ENCODE results near the gene PTGR2. TPM values are rescaled to one million over a fixed set of nuclear protein-coding genes. Genes with fewer than 3 reads are reported as not detected.
"Not testable (repeated sequence)": the region's sequence is repeated elsewhere in the genome, so short reads cannot be mapped to it uniquely, and the experiment has no call there.

Gene PTGR2
- total RNA-seq, 4 donors from 2014 or later, result 1.8 to 10.7 (median 6.2) TPM

DNA sequence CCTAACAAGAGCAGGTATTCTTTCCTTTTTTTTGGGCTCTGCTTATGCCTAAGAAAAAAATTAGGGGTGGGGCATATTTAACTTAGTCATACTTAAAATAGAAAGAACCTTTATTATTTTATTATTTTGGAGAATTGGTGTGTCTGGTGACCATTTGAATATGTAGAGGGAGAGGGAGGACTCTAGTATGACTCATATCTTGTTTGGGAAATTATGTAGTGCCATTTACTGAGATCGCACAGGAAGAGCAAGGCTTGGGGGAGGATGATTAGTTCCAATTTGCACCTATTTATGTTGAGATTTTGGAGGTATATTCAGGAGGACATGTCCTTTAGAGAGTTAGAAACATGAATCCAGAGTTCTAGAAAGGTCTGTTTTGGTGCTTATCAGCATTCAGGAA, 44.9 kb downstream of the PTGR2 start:
- Histone ChIP-seq H3K36me3 (peaks cover 14 to 92% (median 52%) of the 10 kb centered on the region in 3 donors), H3K4me1 (peaks cover 0 to 2% (median 0%) of the 10 kb centered on the region in 3 donors), H3K4me3 (no peak overlapping the region), H3K27me3 (no peaks in the 10 kb centered on the region), H3K9me3 (no peaks in the 10 kb centered on the region), H3K27ac (no peak overlapping the region)
- whole genome bisulfite sequencing, 2 donors, result 37 to 61% methylated on average over 1 of the region's 1 CpG
- intact Hi-C loops (cut with DNase I), result no loop called here
- TF ChIP-seq, protein P1, sequence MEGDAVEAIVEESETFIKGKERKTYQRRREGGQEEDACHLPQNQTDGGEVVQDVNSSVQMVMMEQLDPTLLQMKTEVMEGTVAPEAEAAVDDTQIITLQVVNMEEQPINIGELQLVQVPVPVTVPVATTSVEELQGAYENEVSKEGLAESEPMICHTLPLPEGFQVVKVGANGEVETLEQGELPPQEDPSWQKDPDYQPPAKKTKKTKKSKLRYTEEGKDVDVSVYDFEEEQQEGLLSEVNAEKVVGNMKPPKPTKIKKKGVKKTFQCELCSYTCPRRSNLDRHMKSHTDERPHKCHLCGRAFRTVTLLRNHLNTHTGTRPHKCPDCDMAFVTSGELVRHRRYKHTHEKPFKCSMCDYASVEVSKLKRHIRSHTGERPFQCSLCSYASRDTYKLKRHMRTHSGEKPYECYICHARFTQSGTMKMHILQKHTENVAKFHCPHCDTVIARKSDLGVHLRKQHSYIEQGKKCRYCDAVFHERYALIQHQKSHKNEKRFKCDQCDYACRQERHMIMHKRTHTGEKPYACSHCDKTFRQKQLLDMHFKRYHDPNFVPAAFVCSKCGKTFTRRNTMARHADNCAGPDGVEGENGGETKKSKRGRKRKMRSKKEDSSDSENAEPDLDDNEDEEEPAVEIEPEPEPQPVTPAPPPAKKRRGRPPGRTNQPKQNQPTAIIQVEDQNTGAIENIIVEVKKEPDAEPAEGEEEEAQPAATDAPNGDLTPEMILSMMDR (IDR thresholded peaks at IDR 0.05), result no peak
- TF ChIP-seq POLR2A (IDR thresholded peaks at IDR 0.05), result no peak
- no peak for DNase-seq

DNA sequence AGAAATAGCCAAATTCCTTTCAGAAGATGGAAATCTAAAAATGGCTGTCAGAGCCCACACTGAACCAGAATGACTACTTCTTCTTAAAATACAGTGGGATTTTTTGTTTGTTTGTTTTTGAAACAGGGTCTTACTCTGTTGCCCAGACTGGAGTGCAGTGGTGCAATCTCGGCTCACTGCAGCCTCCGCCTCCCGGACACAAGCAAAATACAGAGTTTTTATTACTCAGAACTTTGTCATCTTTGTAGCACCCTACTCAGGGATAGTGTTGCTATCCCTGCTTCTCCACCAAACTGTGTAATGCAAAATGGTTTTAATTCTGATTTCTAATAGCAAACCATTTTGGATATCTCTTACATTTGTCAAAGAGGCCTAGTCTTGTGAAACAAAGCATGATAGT, 51.4 kb downstream of the PTGR2 start:
- no peaks in the 10 kb centered on the region for H3K27me3 ChIP-seq
- no peaks in the 10 kb centered on the region for H3K9me3 ChIP-seq
- DNase-seq, result no peak
- H3K27ac ChIP-seq, result no peak overlapping the region
- H3K4me3 ChIP-seq, result no peak overlapping the region
- intact Hi-C loops (cut with DNase I), result no loop called here
- no peaks in the 10 kb centered on the region for H3K4me1 ChIP-seq
- WGBS, 2 donors, result 61 to 85% methylated on average over 3 of the region's 3 CpGs
- no peak for TF ChIP-seq POLR2A (IDR thresholded peaks at IDR 0.05)
- TF ChIP-seq, protein P1 (IDR thresholded peaks at IDR 0.05), result no peak
- H3K36me3 ChIP-seq, result peaks cover 14 to 98% (median 54%) of the 10 kb centered on the region in 3 donors

DNA sequence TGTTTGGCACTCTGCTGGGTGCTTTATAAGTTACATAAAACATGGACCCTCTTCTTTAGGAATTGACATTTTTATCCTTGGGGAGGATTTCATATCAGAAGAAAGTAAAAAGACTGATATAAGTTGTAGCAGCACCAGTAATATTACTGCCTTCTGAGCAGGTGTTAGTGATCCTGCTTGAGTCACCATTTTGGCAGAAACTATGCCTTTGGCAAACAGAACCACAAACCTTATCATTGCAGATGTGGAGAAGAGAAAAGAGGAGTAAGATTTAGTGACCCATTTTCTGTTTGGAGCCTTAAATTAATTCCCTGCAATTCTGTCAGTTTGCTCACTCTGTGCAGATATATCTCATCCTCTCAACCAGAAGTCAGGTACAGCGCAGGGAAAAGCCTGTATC, 58.0 kb downstream of the PTGR2 start:
- intact Hi-C loops (cut with DNase I), result no loop called here
- no peaks in the 10 kb centered on the region for H3K4me1 ChIP-seq
- no peak overlapping the region for H3K27ac ChIP-seq
- 88 to 100% methylated on average over 1 of the region's 1 CpG for WGBS, 2 donors
- DNase-seq, result no peak
- no peak for TF ChIP-seq POLR2A (IDR thresholded peaks at IDR 0.05)
- TF ChIP-seq, protein P1 (IDR thresholded peaks at IDR 0.05), result no peak
- H3K36me3 ChIP-seq, result peaks cover 8 to 100% (median 48%) of the 10 kb centered on the region in 3 donors
- H3K9me3 ChIP-seq, result peaks cover 0 to 7% (median 0%) of the 10 kb centered on the region in 3 donors
- H3K4me3 ChIP-seq, result no peak overlapping the region
- no peaks in the 10 kb centered on the region for H3K27me3 ChIP-seq

DNA sequence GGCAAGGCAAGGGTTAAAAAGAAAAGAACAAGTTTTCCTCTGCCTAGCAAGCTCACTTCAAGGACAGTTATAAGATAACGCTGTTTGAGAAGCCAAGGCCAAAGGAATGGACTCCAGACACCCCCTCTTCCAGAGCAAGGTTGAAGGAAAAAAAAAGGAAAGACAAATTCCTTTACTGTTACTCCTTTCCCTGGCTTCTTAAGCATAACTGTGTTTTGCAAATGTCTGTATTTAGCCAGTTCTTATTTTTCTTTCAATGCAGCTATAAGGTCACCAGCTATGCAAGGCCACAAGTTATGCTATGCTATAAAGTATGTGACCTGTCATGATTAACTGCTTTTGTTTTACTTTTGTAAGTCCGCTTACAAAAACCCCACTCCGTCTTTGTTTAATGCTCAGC, 61.6 kb downstream of the PTGR2 start:
- H3K27me3 ChIP-seq, result no peaks in the 10 kb centered on the region
- 71 to 85% methylated on average over 3 of the region's 3 CpGs for WGBS, 2 donors
- H3K27ac ChIP-seq, result no peak overlapping the region
- no peak for DNase-seq
- intact Hi-C loops (cut with DNase I), result no loop called here
- peaks cover 0 to 97% (median 20%) of the 10 kb centered on the region in 3 donors for H3K36me3 ChIP-seq
- H3K4me1 ChIP-seq, result peaks cover 0 to 11% (median 0%) of the 10 kb centered on the region in 3 donors
- no peak overlapping the region for H3K4me3 ChIP-seq
- TF ChIP-seq, protein P1 (IDR thresholded peaks at IDR 0.05), result no peak
- no peak for TF ChIP-seq POLR2A (IDR thresholded peaks at IDR 0.05)
- peaks cover 0 to 7% (median 0%) of the 10 kb centered on the region in 3 donors for H3K9me3 ChIP-seq

DNA sequence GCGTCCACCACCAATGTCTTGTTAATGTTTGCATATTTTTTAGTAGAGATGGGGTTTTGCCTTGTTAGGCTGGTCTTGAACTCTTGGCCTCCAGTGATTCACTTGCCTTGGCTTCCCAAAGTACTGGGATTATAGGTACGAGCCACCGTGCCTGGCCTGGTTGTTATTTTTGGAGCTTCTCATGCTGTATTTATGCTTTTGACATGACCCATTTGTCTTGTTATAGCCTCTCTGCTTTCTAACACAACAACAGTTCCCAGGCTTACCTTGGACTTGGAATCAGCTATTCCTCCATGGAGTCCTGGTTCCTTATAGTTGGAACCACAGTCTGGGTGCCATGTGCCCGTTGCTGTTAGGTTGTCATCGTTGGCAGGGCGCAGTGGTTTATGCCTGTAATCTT, 64.7 kb downstream of the PTGR2 start:
- peaks cover 0 to 11% (median 0%) of the 10 kb centered on the region in 3 donors for H3K4me1 ChIP-seq
- peaks cover 0 to 97% (median 17%) of the 10 kb centered on the region in 3 donors for H3K36me3 ChIP-seq
- intact Hi-C loops (cut with DNase I), result no loop called here
- H3K4me3 ChIP-seq, result no peak overlapping the region
- no peak for DNase-seq
- no peaks in the 10 kb centered on the region for H3K27me3 ChIP-seq
- 68 to 85% methylated on average over 6 of the region's 6 CpGs for WGBS, 2 donors
- H3K27ac ChIP-seq, result no peak overlapping the region
- no peak for TF ChIP-seq POLR2A (IDR thresholded peaks at IDR 0.05)
- TF ChIP-seq, protein P1 (IDR thresholded peaks at IDR 0.05), result no peak
- H3K9me3 ChIP-seq, result peaks cover 0 to 7% (median 0%) of the 10 kb centered on the region in 3 donors

DNA sequence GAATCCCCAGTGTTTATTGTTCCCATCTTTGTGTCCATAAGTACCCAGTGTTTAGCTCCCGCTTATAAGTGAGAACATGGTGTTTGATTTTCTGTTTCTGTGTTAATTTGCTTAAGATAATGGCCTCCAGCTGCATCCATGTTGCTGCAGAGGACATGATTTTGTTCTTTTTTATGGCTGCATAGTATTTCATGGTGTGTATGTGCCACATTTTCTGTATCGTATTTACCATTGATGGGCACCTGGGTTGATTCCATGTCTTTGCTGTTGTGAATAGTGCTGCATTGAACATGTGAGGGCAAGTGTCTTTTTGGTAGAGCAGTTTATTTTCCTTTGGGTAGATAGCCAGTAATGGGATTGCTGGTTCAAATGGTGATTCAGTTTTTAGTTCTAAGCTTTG, 67.8 kb downstream of the PTGR2 start:
- H3K27me3 ChIP-seq; H3K9me3 ChIP-seq; H3K4me3 ChIP-seq; DNase-seq; intact Hi-C loops (cut with DNase I); H3K27ac ChIP-seq: not testable (repeated sequence)
- Histone ChIP-seq H3K36me3 (peaks cover 5 to 97% (median 43%) of the 10 kb centered on the region in 3 donors), H3K4me1 (peaks cover 0 to 11% (median 0%) of the 10 kb centered on the region in 3 donors)
- whole genome bisulfite sequencing, 2 donors, result 93 to 98% methylated on average over 2 of the region's 2 CpGs
